Activated CD4-positive, alpha-beta memory T cell treated with anti-CD3 and anti-CD28 coated beads, Interleukin-2, amount 10 ng/mL, durations not matched to agents 7 days and 5 days (primary cell): ENCODE data around the gene INTS6L. TPM values are rescaled to one million over a fixed set of nuclear protein-coding genes. Genes with fewer than 3 reads are reported as not detected.
A peak's percentile ranks its signal among the peaks of the same experiment; 100 is the strongest.

ENCODE experiments used
- CTCF ChIA-PET: fragments of 350-600 bp; sonication (Branson Sonifier 250); formaldehyde crosslinking; loops from one replicate; lab custom pipeline; 2021; ENCODE audit warnings: antibody characterized with exemption, inconsistent platforms; lab: Charles Lee
- POLR2A ChIA-PET: fragments of 350-600 bp; sonication (Branson Sonifier 250); formaldehyde crosslinking; loops from one replicate; lab custom pipeline; 2021; ENCODE audit warnings: antibody characterized with exemption; lab: Charles Lee
- DNase-seq: peaks from one replicate; pipeline ENCODE4 v3.0.0-alpha.2; 2020
- H3K27ac Mint-ChIP-seq: one replicate; pipeline ENCODE4 v1.8.0; 2021; ENCODE audit warnings: mild to moderate bottlenecking, mixed read lengths
- H3K27me3 Mint-ChIP-seq: one replicate; pipeline ENCODE4 v1.8.0; 2021; ENCODE audit warnings: mixed read lengths
- H3K36me3 Mint-ChIP-seq: one replicate; pipeline ENCODE4 v1.8.0; 2021; ENCODE audit warnings: low read depth, mixed read lengths
- H3K4me1 Mint-ChIP-seq: one replicate; pipeline ENCODE4 v1.8.0; 2021; ENCODE audit warnings: mixed read lengths
- H3K4me3 Mint-ChIP-seq: one replicate; pipeline ENCODE4 v1.8.0; 2021; ENCODE audit warnings: mild to moderate bottlenecking, mixed read lengths
- H3K9me3 Mint-ChIP-seq: one replicate; pipeline ENCODE4 v1.8.0; 2021; ENCODE audit warnings: mixed read lengths
- total RNA-seq, 2 experiments: library from RNA; stranded (reverse); gene quantifications; one replicate each; pipeline ENCODE4 v1.2.3, GENCODE V29; 2021

INTS6L gene
- total RNA-seq, 2 experiments from 2014 or later, result 25.0 to 29.0 TPM

- POLR2A ChIA-PET, result no interaction called here
- DNase-seq, result no peak
- Mint-ChIP-seq H3K9me3 (no peaks in the 10 kb centered on the region), H3K36me3 (peaks cover 24% of the 10 kb centered on the region), H3K4me3 (no peak overlapping the region), H3K4me1 (peaks cover 26% of the 10 kb centered on the region), H3K27me3 (no peaks in the 10 kb centered on the region), H3K27ac (no peak overlapping the region)
- CTCF ChIA-PET, result interaction anchor here (0.6 kb wide), 1 partner anchor 41 kb away, joined by 3 read pairs; no protein-coding TSS in a partner anchor
Measured at GRCh38 chrX:135535077-135535940, 14.8 kb downstream of the INTS6L start.

GRCh38 chrX:135536877-135537276, 16.4 kb downstream of the INTS6L start:
- no peaks in the 10 kb centered on the region for H3K9me3 Mint-ChIP-seq
- no peak overlapping the region for H3K4me3 Mint-ChIP-seq
- H3K27ac Mint-ChIP-seq, result peak overlapping the region; percentile 34
- CTCF ChIA-PET, result no interaction called here
- H3K27me3 Mint-ChIP-seq, result no peaks in the 10 kb centered on the region
- no peak for DNase-seq
- H3K36me3 Mint-ChIP-seq, result peaks cover 12% of the 10 kb centered on the region
- H3K4me1 Mint-ChIP-seq, result peaks cover 17% of the 10 kb centered on the region
- POLR2A ChIA-PET, result interaction anchor here (1.0 to 1.2 kb wide), 2 partner anchors 11 to 14 kb away, joined by 3 to 5 read pairs; no protein-coding TSS in a partner anchor

GRCh38 chrX:135541351-135541750, 20.9 kb downstream of the INTS6L start:
- no peak for DNase-seq
- Mint-ChIP-seq H3K4me3 (no peak overlapping the region), H3K27ac (no peak overlapping the region), H3K9me3 (no peaks in the 10 kb centered on the region), H3K27me3 (no peaks in the 10 kb centered on the region), H3K4me1 (peaks cover 30% of the 10 kb centered on the region), H3K36me3 (peaks cover 18% of the 10 kb centered on the region)
- POLR2A ChIA-PET, result no interaction called here
- CTCF ChIA-PET, result no interaction called here

GRCh38 chrX:135543172-135543571, 22.7 kb downstream of the INTS6L start:
- no peaks in the 10 kb centered on the region for H3K9me3 Mint-ChIP-seq
- H3K4me3 Mint-ChIP-seq, result no peak overlapping the region
- H3K36me3 Mint-ChIP-seq, result peaks cover 25% of the 10 kb centered on the region
- ChIA-PET POLR2A (no interaction called here), CTCF (interaction anchor here (1.2 to 1.6 kb wide), 2 partner anchors 12 to 14 kb away, joined by 3 read pairs; no protein-coding TSS in a partner anchor)
- no peaks in the 10 kb centered on the region for H3K27me3 Mint-ChIP-seq
- DNase-seq, result no peak
- H3K4me1 Mint-ChIP-seq, result peaks cover 21% of the 10 kb centered on the region
- no peak overlapping the region for H3K27ac Mint-ChIP-seq

GRCh38 chrX:135543924-135544323, 23.5 kb downstream of the INTS6L start:
- Mint-ChIP-seq H3K27me3 (no peaks in the 10 kb centered on the region), H3K36me3 (peaks cover 23% of the 10 kb centered on the region), H3K4me3 (no peak overlapping the region), H3K4me1 (peaks cover 19% of the 10 kb centered on the region), H3K9me3 (no peaks in the 10 kb centered on the region), H3K27ac (no peak overlapping the region)
- DNase-seq, result peak; percentile 18
- ChIA-PET CTCF (interaction anchor here (1.2 to 1.6 kb wide), 2 partner anchors 12 to 15 kb away, joined by 3 read pairs; no protein-coding TSS in a partner anchor), POLR2A (interaction anchor here (1.4 to 2.2 kb wide), 2 partner anchors 16 to 21 kb away, joined by 3 to 9 read pairs; no protein-coding TSS in a partner anchor)

GRCh38 chrX:135544338-135544948, 24.0 kb downstream of the INTS6L start:
- H3K4me1 Mint-ChIP-seq, result peaks cover 19% of the 10 kb centered on the region
- no peaks in the 10 kb centered on the region for H3K27me3 Mint-ChIP-seq
- DNase-seq, result no peak
- H3K9me3 Mint-ChIP-seq, result no peaks in the 10 kb centered on the region
- peak overlapping the region; percentile 21 for H3K27ac Mint-ChIP-seq
- no peak overlapping the region for H3K4me3 Mint-ChIP-seq
- POLR2A ChIA-PET, result interaction anchor here (1.4 to 2.2 kb wide), 2 partner anchors 16 to 22 kb away, joined by 3 to 9 read pairs; no protein-coding TSS in a partner anchor
- peaks cover 22% of the 10 kb centered on the region for H3K36me3 Mint-ChIP-seq
- CTCF ChIA-PET, result interaction anchor here (0.9 to 1.6 kb wide), 3 partner anchors 13 to 23 kb away, joined by 3 to 5 read pairs (median 3); no protein-coding TSS in a partner anchor

- Mint-ChIP-seq H3K4me3 (no peak overlapping the region), H3K27me3 (no peaks in the 10 kb centered on the region), H3K9me3 (no peaks in the 10 kb centered on the region), H3K27ac (no peak overlapping the region), H3K4me1 (peaks cover 19% of the 10 kb centered on the region), H3K36me3 (peaks cover 39% of the 10 kb centered on the region)
- POLR2A ChIA-PET, result no interaction called here
- CTCF ChIA-PET, result no interaction called here
- no peak for DNase-seq
Measured at GRCh38 chrX:135547767-135548166, 27.3 kb downstream of the INTS6L start.

- Mint-ChIP-seq H3K4me1 (peaks cover 3% of the 10 kb centered on the region), H3K4me3 (no peak overlapping the region), H3K36me3 (peaks cover 39% of the 10 kb centered on the region), H3K27ac (no peak overlapping the region), H3K9me3 (no peaks in the 10 kb centered on the region), H3K27me3 (no peaks in the 10 kb centered on the region)
- DNase-seq, result no peak
- CTCF ChIA-PET, result no interaction called here
- POLR2A ChIA-PET, result no interaction called here
Measured at GRCh38 chrX:135549519-135549918, 29.1 kb downstream of the INTS6L start.

GRCh38 chrX:135556055-135556454, 35.6 kb downstream of the INTS6L start:
- CTCF ChIA-PET, result no interaction called here
- H3K36me3 Mint-ChIP-seq, result peaks cover 30% of the 10 kb centered on the region

GRCh38 chrX:135557344-135557743, 36.9 kb downstream of the INTS6L start:
- POLR2A ChIA-PET, result no interaction called here

More at GRCh38 chrX:135556055-135556454, 35.6 kb downstream of the INTS6L start:
- Mint-ChIP-seq H3K4me1 (no peaks in the 10 kb centered on the region), H3K27me3 (no peaks in the 10 kb centered on the region), H3K9me3 (no peaks in the 10 kb centered on the region), H3K27ac (no peak overlapping the region), H3K4me3 (no peak overlapping the region)
- POLR2A ChIA-PET, result no interaction called here
- no peak for DNase-seq

GRCh38 chrX:135572436-135572835, 52.0 kb downstream of the INTS6L start:
- Mint-ChIP-seq H3K4me1 (no peaks in the 10 kb centered on the region), H3K27ac (no peak overlapping the region), H3K9me3 (no peaks in the 10 kb centered on the region), H3K27me3 (no peaks in the 10 kb centered on the region), H3K4me3 (no peak overlapping the region), H3K36me3 (peaks cover 30% of the 10 kb centered on the region)
- ChIA-PET POLR2A (no interaction called here), CTCF (no interaction called here)
- no peak for DNase-seq

More at GRCh38 chrX:135557344-135557743, 36.9 kb downstream of the INTS6L start:
- no peaks in the 10 kb centered on the region for H3K9me3 Mint-ChIP-seq
- no peaks in the 10 kb centered on the region for H3K27me3 Mint-ChIP-seq
- no peak overlapping the region for H3K27ac Mint-ChIP-seq
- H3K4me3 Mint-ChIP-seq, result no peak overlapping the region
- DNase-seq, result no peak
- CTCF ChIA-PET, result no interaction called here
- no peaks in the 10 kb centered on the region for H3K4me1 Mint-ChIP-seq
- peaks cover 25% of the 10 kb centered on the region for H3K36me3 Mint-ChIP-seq

- H3K4me1 Mint-ChIP-seq, result no peaks in the 10 kb centered on the region
- CTCF ChIA-PET, result no interaction called here
Measured at GRCh38 chrX:135581496-135581895, 61.0 kb downstream of the INTS6L start.

GRCh38 chrX:135585153-135585552, 64.7 kb downstream of the INTS6L start:
- Mint-ChIP-seq H3K4me3 (no peak overlapping the region), H3K9me3 (no peaks in the 10 kb centered on the region), H3K27ac (no peak overlapping the region), H3K27me3 (peaks cover 5% of the 10 kb centered on the region), H3K36me3 (peaks cover 9% of the 10 kb centered on the region), H3K4me1 (no peaks in the 10 kb centered on the region)
- POLR2A ChIA-PET, result no interaction called here
- no peak for DNase-seq
- CTCF ChIA-PET, result no interaction called here

More at GRCh38 chrX:135581496-135581895, 61.0 kb downstream of the INTS6L start:
- Mint-ChIP-seq H3K4me3 (no peak overlapping the region), H3K9me3 (no peaks in the 10 kb centered on the region), H3K36me3 (peaks cover 33% of the 10 kb centered on the region), H3K27ac (no peak overlapping the region), H3K27me3 (no peaks in the 10 kb centered on the region)
- POLR2A ChIA-PET, result no interaction called here
- no peak for DNase-seq
